ENCODE results near the gene CFAP299. TPM values are rescaled to one million over a fixed set of nuclear protein-coding genes. Genes with fewer than 3 reads are reported as not detected.

Gene CFAP299
- total and polyA plus RNA-seq, 2 donors (not counting 3 experiments of a cell fraction or from before 2014, with no cell fraction given), result not detected

DNA sequence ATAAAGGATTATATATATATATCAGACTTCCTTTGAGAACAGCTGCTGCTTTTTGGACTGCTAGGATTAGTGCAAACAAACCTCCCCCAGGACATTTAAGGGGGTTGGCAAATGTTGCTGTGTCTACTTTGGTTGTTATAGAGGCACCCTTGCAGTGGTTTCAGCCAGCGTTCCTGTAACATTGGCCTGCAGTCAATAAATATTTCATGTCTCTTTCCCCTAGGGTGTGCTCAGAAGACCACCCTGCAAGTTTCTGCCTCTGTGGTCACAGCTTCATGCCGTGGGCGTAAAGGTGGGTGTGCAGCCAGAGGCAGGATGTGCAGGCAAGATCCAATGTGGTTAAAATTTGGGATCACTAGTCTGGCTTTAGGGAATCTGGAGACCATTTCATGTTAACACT, 40.2 kb upstream of the CFAP299 start:
- no peak overlapping the region for H3K27ac ChIP-seq (ENCODE audit: insufficient read depth, low read depth, low read length)
- no peaks in the 10 kb centered on the region for H3K79me2 ChIP-seq (ENCODE audit: control insufficient read depth, insufficient read depth, low read length)
- FAIRE-seq (no peak), DNase-seq (ENCODE audit: low read depth, low spot score) (no peak)
- peaks cover 2 to 20% of the 10 kb centered on the region in 2 experiments for H3K27me3 ChIP-seq (ENCODE audit: control insufficient read depth in 2 of 2, insufficient read depth in 2 of 2, low read length in 2 of 2)
- no peaks in the 10 kb centered on the region for H3K9me1 ChIP-seq (replicated peaks; ENCODE audit: control insufficient read depth, extremely low read depth, insufficient read depth, low read length)
- BruUV-seq (replicated peaks), result no TSS peak
- no peak for TF ChIP-seq MYC (IDR thresholded peaks at IDR 0.05; ENCODE audit: low read depth, low read length)
- TF ChIP-seq, protein P1, sequence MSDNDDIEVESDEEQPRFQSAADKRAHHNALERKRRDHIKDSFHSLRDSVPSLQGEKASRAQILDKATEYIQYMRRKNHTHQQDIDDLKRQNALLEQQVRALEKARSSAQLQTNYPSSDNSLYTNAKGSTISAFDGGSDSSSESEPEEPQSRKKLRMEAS (IDR thresholded peaks at IDR 0.05; ENCODE audit: insufficient read depth, insufficient read length), result no peak
- TF ChIP-seq POLR2A (IDR thresholded peaks at IDR 0.05; ENCODE audit: low read depth, low read length), result no peak
- TF ChIP-seq JUN (IDR thresholded peaks at IDR 0.05; ENCODE audit: borderline replicate concordance, insufficient read depth, insufficient read length, low read depth), result no peak
- no peak for TF ChIP-seq EZH2 (IDR thresholded peaks at IDR 0.05; ENCODE audit: borderline replicate concordance, low read depth, low read length, severe bottlenecking)
- TF ChIP-seq FOS (IDR thresholded peaks at IDR 0.05; ENCODE audit: borderline replicate concordance, insufficient read depth, low read length), result no peak
- TF ChIP-seq POLR2AphosphoS5 (IDR thresholded peaks at IDR 0.05; ENCODE audit: insufficient read depth, low read depth, low read length), result no peak
- TF ChIP-seq, protein P2, sequence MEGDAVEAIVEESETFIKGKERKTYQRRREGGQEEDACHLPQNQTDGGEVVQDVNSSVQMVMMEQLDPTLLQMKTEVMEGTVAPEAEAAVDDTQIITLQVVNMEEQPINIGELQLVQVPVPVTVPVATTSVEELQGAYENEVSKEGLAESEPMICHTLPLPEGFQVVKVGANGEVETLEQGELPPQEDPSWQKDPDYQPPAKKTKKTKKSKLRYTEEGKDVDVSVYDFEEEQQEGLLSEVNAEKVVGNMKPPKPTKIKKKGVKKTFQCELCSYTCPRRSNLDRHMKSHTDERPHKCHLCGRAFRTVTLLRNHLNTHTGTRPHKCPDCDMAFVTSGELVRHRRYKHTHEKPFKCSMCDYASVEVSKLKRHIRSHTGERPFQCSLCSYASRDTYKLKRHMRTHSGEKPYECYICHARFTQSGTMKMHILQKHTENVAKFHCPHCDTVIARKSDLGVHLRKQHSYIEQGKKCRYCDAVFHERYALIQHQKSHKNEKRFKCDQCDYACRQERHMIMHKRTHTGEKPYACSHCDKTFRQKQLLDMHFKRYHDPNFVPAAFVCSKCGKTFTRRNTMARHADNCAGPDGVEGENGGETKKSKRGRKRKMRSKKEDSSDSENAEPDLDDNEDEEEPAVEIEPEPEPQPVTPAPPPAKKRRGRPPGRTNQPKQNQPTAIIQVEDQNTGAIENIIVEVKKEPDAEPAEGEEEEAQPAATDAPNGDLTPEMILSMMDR (IDR thresholded peaks at IDR 0.05; ENCODE audit: extremely low read depth in 1 of 2, insufficient read depth in 1 of 2, low read depth in 1 of 2, low read length in 2 of 2), result no peak
- no peak for TF ChIP-seq GATA2 (IDR thresholded peaks at IDR 0.05; ENCODE audit: insufficient read depth, insufficient read length, low read depth, low read length)
- H3K4me3 ChIP-seq (replicated peaks in 1 of 3; ENCODE audit: insufficient read depth in 1 of 3, low read depth in 1 of 3, low read length in 3 of 3), result no peak overlapping the region
- no peak overlapping the region for H3K9ac ChIP-seq (replicated peaks; ENCODE audit: extremely low read depth, insufficient read depth, low read length)
- ChIA-PET CTCF (interaction anchor here (1.3 kb wide), 1 partner anchor 40 kb away, joined by 4 read pairs; the partner anchor contains the start of gene CFAP299), POLR2A (no interaction called here)
- no peaks in the 10 kb centered on the region for H3K9me3 ChIP-seq (replicated peaks; ENCODE audit: control insufficient read depth, insufficient read depth, low read length)
- no peaks in the 10 kb centered on the region for H3K36me3 ChIP-seq (ENCODE audit: control insufficient read depth in 2 of 2, extremely low read depth in 1 of 2, insufficient read depth in 2 of 2, low read length in 2 of 2)
- H3K4me1 ChIP-seq (ENCODE audit: control insufficient read depth, extremely low read depth, insufficient read depth, low read length), result no peaks in the 10 kb centered on the region
- no peak overlapping the region for H2AFZ ChIP-seq (ENCODE audit: low read depth, low read length)
- H4K20me1 ChIP-seq (replicated peaks; ENCODE audit: control insufficient read depth, extremely low read depth, insufficient read depth, low read length), result no peaks in the 10 kb centered on the region
- no peak overlapping the region for H3K4me2 ChIP-seq (ENCODE audit: insufficient read depth, low read length)
- intact Hi-C loops (cut with micrococcal nuclease), result no loop called here
- dilution Hi-C loops (cut with MboI; ENCODE audit: extremely low pct_ligation_motif_present, low sequenced_read_pairs), result no loop called here

Data from endothelial cell of umbilical vein (primary cell).